K562 (cell line): ENCODE data around the gene FOXA3. TPM values are rescaled to one million over a fixed set of nuclear protein-coding genes. Genes with fewer than 3 reads are reported as not detected.

ENCODE experiments used
- ATAC-seq: fragments of 200-7000 bp; cut with Tn5 transposase; 3 replicates; pipeline ENCODE4 v1.9.1; 2020; ENCODE audit warnings: moderate library complexity
- BruUV-seq: library from RNA; stranded (reverse); fragments of 400-500 nt; replicated peaks from 2 replicates; lab custom pipeline; 2021; lab: Mats Ljungman, UMichigan
- CTCF ChIA-PET: fragments of 300-600 bp; formaldehyde crosslinking; extraction: SDS; loops from one replicate; lab custom pipeline; 2021; ENCODE audit warnings: low intra/inter-chr PET ratio; lab: Yijun Ruan, JAX
- POLR2A ChIA-PET: fragments of 300-600, 350-650 bp; sonication (Branson Sonifier 250); formaldehyde crosslinking; extraction: SDS; loops from one replicate; lab custom pipeline; 2021; ENCODE audit warnings: antibody characterized with exemption, inconsistent platforms; lab: Yijun Ruan, JAX
- DNase-seq, 4 experiments: peaks; one replicate each; pipeline versions ENCODE4 v3.0.0 to v3.0.0-alpha.2; 2011 to 2018; ENCODE audit warnings: low spot score in 3 of 4, mixed read lengths in 3 of 4; ENCODE audit errors: extremely low read depth in 1 of 4
- FAIRE-seq: peaks from 2 replicates; lab custom pipeline; 2011; peaks lifted over from hg19 to GRCh38; lab: Jason Lieb, UNC
- H2AFZ ChIP-seq: 2 replicates; pipeline ENCODE4 v1.6.0; 2011; ENCODE audit warnings: low read depth, low read length, control low read depth, inconsistent platforms
- H3K27ac ChIP-seq: fragments of 200-600 bp; 3 replicates; pipeline ENCODE4 v1.8.0; 2011; ENCODE audit warnings: low read depth, mild to moderate bottlenecking, control low read depth, inconsistent platforms, low read length, moderate library complexity, mixed read lengths; ENCODE audit errors: extremely low read depth
- H3K27me3 ChIP-seq, 2 experiments: fragments of 300-600 bp in 1 of 2; 2 replicates in 1 of 2; 3 replicates in 1 of 2; pipeline versions ENCODE4 v1.6.0 to v1.8.0; 2011; ENCODE audit warnings: inconsistent platforms in 2 of 2, low read length in 2 of 2, mild to moderate bottlenecking in 1 of 2, mixed read lengths in 1 of 2, moderate library complexity in 1 of 2; ENCODE audit not compliant: control insufficient read depth in 2 of 2, insufficient read depth in 2 of 2
- H3K36me3 ChIP-seq: fragments of 300-600 bp; 3 replicates; pipeline ENCODE4 v1.8.0; 2011; ENCODE audit warnings: mild to moderate bottlenecking, low read length, inconsistent platforms; ENCODE audit not compliant: control insufficient read depth, insufficient read depth
- H3K4me1 ChIP-seq, 2 experiments: fragments of 200-600 bp in 1 of 2; replicated peaks in 1 of 2; 2 replicates in 1 of 2; 3 replicates in 1 of 2; pipeline versions ENCODE4 v1.5.1 to v1.8.0; 2011; ENCODE audit warnings: inconsistent platforms in 2 of 2, low read length in 2 of 2, mild to moderate bottlenecking in 1 of 2, mixed read lengths in 1 of 2, moderate library complexity in 1 of 2; ENCODE audit not compliant: control insufficient read depth in 2 of 2, insufficient read depth in 2 of 2
- H3K4me2 ChIP-seq: 2 replicates; pipeline ENCODE4 v1.6.1; 2011; ENCODE audit warnings: low read length, control low read depth, inconsistent platforms, mixed read lengths; ENCODE audit not compliant: insufficient read depth
- H3K4me3 ChIP-seq: fragments of 200-600 bp; sonication (generic), shearing (Covaris generic); 2 replicates; pipeline ENCODE4 v1.5.1; 2016; ENCODE audit warnings: control low read depth, inconsistent platforms
- H3K79me2 ChIP-seq: fragments of 200-600 bp; 3 replicates; pipeline ENCODE4 v1.8.0; 2011; ENCODE audit warnings: low read length, inconsistent platforms; ENCODE audit not compliant: control insufficient read depth, insufficient read depth
- H3K9ac ChIP-seq, 2 experiments: 2 replicates each; pipeline versions ENCODE4 v1.6.0 to v1.6.1; 2011; ENCODE audit warnings: low read depth in 2 of 2, low read length in 2 of 2, control low read depth in 1 of 2, inconsistent platforms in 1 of 2, mild to moderate bottlenecking in 1 of 2, mixed read lengths in 1 of 2; ENCODE audit not compliant: insufficient read depth in 1 of 2
- H3K9me1 ChIP-seq: one replicate; pipeline ENCODE4 v1.6.0; 2011; ENCODE audit warnings: inconsistent platforms, mild to moderate bottlenecking, low read length, moderate library complexity; ENCODE audit not compliant: control insufficient read depth, insufficient read depth
- H3K9me3 ChIP-seq: replicated peaks from 2 replicates; pipeline ENCODE4 v1.5.1; 2011; ENCODE audit warnings: low read depth, low read length, inconsistent platforms; ENCODE audit not compliant: control insufficient read depth, insufficient read depth
- H4K20me1 ChIP-seq: replicated peaks from 2 replicates; pipeline ENCODE4 v1.6.1; 2011; ENCODE audit warnings: low read length, inconsistent platforms, mixed read lengths; ENCODE audit not compliant: control insufficient read depth, insufficient read depth
- ATF1 ChIP-seq, 2 experiments: fragments of 450-650 bp in 1 of 2; IDR thresholded peaks; 2 replicates each; pipeline ENCODE4 v1.6.1; 2016; ENCODE audit warnings: missing compliant biosample characterization in 1 of 2, missing genetic modification characterization in 1 of 2
- BACH1 ChIP-seq: fragments of 200-800 bp; sonication (Bioruptor generic); IDR thresholded peaks from 2 replicates; pipeline ENCODE4 v1.6.1; 2016; ENCODE audit warnings: missing genetic modification characterization, missing compliant biosample characterization
- EP300 ChIP-seq: IDR thresholded peaks from 2 replicates; pipeline ENCODE4 v1.6.1; 2012; ENCODE audit warnings: low read length, improper control_type of control experiment
- JUN ChIP-seq, 2 experiments: sonication (generic) in 1 of 2; formaldehyde crosslinking in 1 of 2; IDR thresholded peaks; 2 replicates each; pipeline versions ENCODE4 v1.6.1 to v1.8.0; 2012 to 2022; ENCODE audit warnings: borderline replicate concordance in 2 of 2, mild to moderate bottlenecking in 2 of 2, improper control_type of control experiment in 1 of 2, low read depth in 1 of 2, low read length in 1 of 2, missing genetic modification reagents in 1 of 2
- KLF16 ChIP-seq: IDR thresholded peaks from 2 replicates; pipeline ENCODE4 v1.6.1; 2016; ENCODE audit warnings: antibody characterized with exemption
- RAD21 ChIP-seq, 2 experiments: fragments of 250-450 bp in 1 of 2; fragments of 450-650 bp in 1 of 2; sonication (Bioruptor Pico) in 1 of 2; formaldehyde crosslinking in 1 of 2; IDR thresholded peaks in 1 of 2; conservative IDR thresholded peaks in 1 of 2; 2 replicates each; pipeline versions ENCODE4 v1.4.0 to v1.8.0; 2020 to 2022; ENCODE audit warnings: mild to moderate bottlenecking in 2 of 2, moderate library complexity in 1 of 2
- RFX7 ChIP-seq: fragments of 250-450 bp; sonication (Bioruptor Pico); IDR thresholded peaks from 2 replicates; pipeline ENCODE4 v1.5.1; 2021; ENCODE audit warnings: mild to moderate bottlenecking
- SMAD2 ChIP-seq: fragments of 150-350 bp; IDR thresholded peaks from 2 replicates; pipeline ENCODE4 v1.6.1; 2014; ENCODE audit warnings: low read depth, mild to moderate bottlenecking, low read length
- SNIP1 ChIP-seq: fragments of 450-650 bp; IDR thresholded peaks from 2 replicates; pipeline ENCODE4 v1.7.1; 2017; ENCODE audit warnings: low read depth, mild to moderate bottlenecking
- SPI1 ChIP-seq: IDR thresholded peaks from 2 replicates; pipeline ENCODE4 v1.6.1; 2011; ENCODE audit warnings: low read depth, low read length, control low read depth, borderline replicate concordance
- WGBS: fragments of 100-300 bp; shearing (Covaris generic); methylation state at CpG from one replicate; pipeline ENCODE4 v1.1.6; 2016; ENCODE audit warnings: low coverage, mixed read lengths; ENCODE audit not compliant: insufficient coverage; ENCODE audit errors: missing lambda C conversion rate; 5-methylcytosine and 5-hydroxymethylcytosine counted together
- in situ Hi-C: fragments of 300-500 bp; cut with MboI; formaldehyde crosslinking; loops from 4 replicates; pipeline ENCODE4 v1.15.0; 2018; ENCODE audit warnings: inconsistent platforms, mixed read lengths
- intact Hi-C: fragments of 100-400 bp; cut with micrococcal nuclease; formaldehyde crosslinking; loops from 2 replicates; pipeline ENCODE4 v1.14.2; 2022
- polyA plus RNA-seq, 8 experiments: library from polyadenylated mRNA; depleted of rRNA in 4 of 8; stranded (reverse) in 5 of 8; unstranded in 3 of 8; fragments of >200 nt; fragmentation: Nextera tagmentation in 2 of 8; fragmentation: Illumina TruSeq in 1 of 8; extraction: Ambion mirVana in 2 of 8; extraction: Trizol in 1 of 8; gene quantifications; 2 replicates each; pipeline versions ENCODE4 v1.2.1 to v1.2.3, GENCODE V29; 2011 to 2014; ENCODE audit warnings: inconsistent platforms in 1 of 8, missing spikeins in 1 of 8
- total RNA-seq, 7 experiments: library from RNA; depleted of rRNA in 6 of 7; stranded (reverse); fragments of >200 nt in 6 of 7; fragmentation: Illumina TruSeq in 2 of 7; extraction: Trizol in 2 of 7; gene quantifications; 2 replicates each; pipeline versions ENCODE4 v1.2.1 to v1.2.3, GENCODE V29; 2011 to 2021; ENCODE audit warnings: low replicate concordance in 1 of 7
- TF ChIP-seq, protein P1 (sequence below): sonication (generic); formaldehyde crosslinking; IDR thresholded peaks from 2 replicates; pipeline ENCODE4 v1.8.1; 2023; ENCODE audit warnings: mild to moderate bottlenecking, missing genetic modification reagents
- TF ChIP-seq, protein P2 (sequence below): fragments of 450-650 bp; formaldehyde crosslinking; IDR thresholded peaks from 2 replicates; pipeline ENCODE4 v1.4.0; 2022; ENCODE audit warnings: missing genetic modification characterization
- TF ChIP-seq, protein P3 (sequence below): fragments of 450-650 bp; formaldehyde crosslinking; IDR thresholded peaks from 2 replicates; pipeline ENCODE4 v1.4.0; 2022; ENCODE audit warnings: mild to moderate bottlenecking, moderate library complexity
- TF ChIP-seq, protein P4 (sequence below): fragments of 250-450 bp; sonication (Bioruptor Pico); IDR thresholded peaks from 2 replicates; pipeline ENCODE4 v1.5.0; 2021
- TF ChIP-seq, protein P5 (sequence below): fragments of 450-650 bp; IDR thresholded peaks from 2 replicates; pipeline ENCODE4 v1.6.1; 2016; ENCODE audit warnings: missing biosample characterization, missing genetic modification characterization

Gene FOXA3
- total and polyA plus RNA-seq, 9 of the 15 experiments (the other 6 are each of a cell fraction or from before 2014, with no cell fraction given), result 1.3 to 15.5 (median 4.7) TPM

DNA sequence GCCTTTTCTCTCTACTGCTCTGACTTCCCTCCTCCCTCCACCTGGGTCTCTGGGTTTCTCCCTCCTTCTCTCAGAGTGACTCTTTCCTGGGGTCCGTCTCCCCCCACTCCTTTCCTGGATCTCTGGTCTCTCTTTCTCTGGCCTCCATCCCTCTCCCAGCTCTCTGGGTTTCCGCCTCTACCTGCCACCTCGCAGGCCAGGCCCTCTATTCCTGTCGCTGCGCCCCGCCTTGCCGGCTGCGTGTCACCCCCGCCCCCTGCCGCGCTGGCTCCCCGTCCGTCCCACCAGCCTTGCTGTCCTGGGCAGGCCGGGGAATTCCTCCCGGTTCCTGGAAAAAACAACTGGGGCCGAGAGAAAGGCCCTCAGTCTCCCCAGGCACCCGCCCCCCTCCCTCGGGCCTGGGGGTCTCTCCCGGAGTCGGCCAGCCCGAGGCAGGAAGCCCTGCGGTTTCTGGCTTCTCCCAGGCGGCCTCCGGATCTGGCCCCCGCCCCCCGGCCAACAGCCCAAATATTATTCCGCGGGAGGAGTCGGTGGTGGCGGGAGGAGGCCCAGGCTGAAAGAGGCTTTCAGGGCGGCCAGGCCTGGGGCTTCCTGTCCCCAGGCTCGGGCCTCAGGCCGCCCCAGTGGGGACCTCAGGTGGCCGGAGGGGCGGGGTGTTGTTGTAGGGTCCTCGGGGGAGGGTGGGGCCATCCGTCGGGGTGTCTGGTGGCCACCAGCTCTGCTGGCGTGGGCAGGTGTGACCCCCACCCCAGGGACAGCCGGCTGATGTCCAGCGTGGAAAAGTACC, 12.5 kb downstream of the FOXA3 start:
- H3K4me3 ChIP-seq, result peak overlapping the region; percentile 37
- peak; percentile 73 to 80 (median 76) for DNase-seq
- H2AFZ ChIP-seq, result peak overlapping the region; percentile 89
- H3K36me3 ChIP-seq, result peaks cover 9% of the 10 kb centered on the region
- ChIA-PET POLR2A (interaction anchor here (0.7 to 1.1 kb wide), 2 partner anchors 9 to 11 kb away, joined by 4 to 5 read pairs; partner anchors contain the start of gene IRF2BP1), CTCF (interaction anchor here (0.7 kb wide), 1 partner anchor 201 kb away, joined by 4 read pairs; no protein-coding TSS in a partner anchor)
- H3K9me3 ChIP-seq, result no peaks in the 10 kb centered on the region
- peak overlapping the region; percentile 68 for H3K4me2 ChIP-seq
- H3K79me2 ChIP-seq, result peaks cover 3% of the 10 kb centered on the region; the same call in 1 of the 3 replicates
- no TSS peak for BruUV-seq
- no peaks in the 10 kb centered on the region for H3K9me1 ChIP-seq
- no peak for FAIRE-seq
- H3K4me1 ChIP-seq, result peaks cover 56 to 74% of the 10 kb centered on the region in 2 experiments
- in situ Hi-C loops, result no loop called here
- peak overlapping the region; percentile 90 for H3K27ac ChIP-seq
- intact Hi-C loops, result no loop called here
- ATAC-seq, result peak; percentile 72
- H3K27me3 ChIP-seq, result no peaks in the 10 kb centered on the region
- WGBS, result 4% methylated on average over 30 of the region's 41 CpGs
- peak overlapping the region; percentile 74 to 91 for H3K9ac ChIP-seq
- H4K20me1 ChIP-seq, result no peaks in the 10 kb centered on the region
- TF ChIP-seq BACH1, result no peak
- no peak for TF ChIP-seq SNIP1
- no peak for TF ChIP-seq KLF16
- TF ChIP-seq, protein P1, sequence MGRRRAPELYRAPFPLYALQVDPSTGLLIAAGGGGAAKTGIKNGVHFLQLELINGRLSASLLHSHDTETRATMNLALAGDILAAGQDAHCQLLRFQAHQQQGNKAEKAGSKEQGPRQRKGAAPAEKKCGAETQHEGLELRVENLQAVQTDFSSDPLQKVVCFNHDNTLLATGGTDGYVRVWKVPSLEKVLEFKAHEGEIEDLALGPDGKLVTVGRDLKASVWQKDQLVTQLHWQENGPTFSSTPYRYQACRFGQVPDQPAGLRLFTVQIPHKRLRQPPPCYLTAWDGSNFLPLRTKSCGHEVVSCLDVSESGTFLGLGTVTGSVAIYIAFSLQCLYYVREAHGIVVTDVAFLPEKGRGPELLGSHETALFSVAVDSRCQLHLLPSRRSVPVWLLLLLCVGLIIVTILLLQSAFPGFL (CRISPR knock-in tag), result no peak
- TF ChIP-seq RFX7, result no peak
- TF ChIP-seq, protein P2, sequence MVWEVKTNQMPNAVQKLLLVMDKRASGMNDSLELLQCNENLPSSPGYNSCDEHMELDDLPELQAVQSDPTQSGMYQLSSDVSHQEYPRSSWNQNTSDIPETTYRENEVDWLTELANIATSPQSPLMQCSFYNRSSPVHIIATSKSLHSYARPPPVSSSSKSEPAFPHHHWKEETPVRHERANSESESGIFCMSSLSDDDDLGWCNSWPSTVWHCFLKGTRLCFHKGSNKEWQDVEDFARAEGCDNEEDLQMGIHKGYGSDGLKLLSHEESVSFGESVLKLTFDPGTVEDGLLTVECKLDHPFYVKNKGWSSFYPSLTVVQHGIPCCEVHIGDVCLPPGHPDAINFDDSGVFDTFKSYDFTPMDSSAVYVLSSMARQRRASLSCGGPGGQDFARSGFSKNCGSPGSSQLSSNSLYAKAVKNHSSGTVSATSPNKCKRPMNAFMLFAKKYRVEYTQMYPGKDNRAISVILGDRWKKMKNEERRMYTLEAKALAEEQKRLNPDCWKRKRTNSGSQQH (CRISPR knock-in tag), result peak; percentile 85; the same call in 1 of the 2 replicates
- TF ChIP-seq SMAD2, result no peak
- TF ChIP-seq, protein P3, sequence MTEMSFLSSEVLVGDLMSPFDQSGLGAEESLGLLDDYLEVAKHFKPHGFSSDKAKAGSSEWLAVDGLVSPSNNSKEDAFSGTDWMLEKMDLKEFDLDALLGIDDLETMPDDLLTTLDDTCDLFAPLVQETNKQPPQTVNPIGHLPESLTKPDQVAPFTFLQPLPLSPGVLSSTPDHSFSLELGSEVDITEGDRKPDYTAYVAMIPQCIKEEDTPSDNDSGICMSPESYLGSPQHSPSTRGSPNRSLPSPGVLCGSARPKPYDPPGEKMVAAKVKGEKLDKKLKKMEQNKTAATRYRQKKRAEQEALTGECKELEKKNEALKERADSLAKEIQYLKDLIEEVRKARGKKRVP (CRISPR knock-in tag), result no peak
- TF ChIP-seq JUN (IDR thresholded peaks at IDR 0.05; ENCODE audit: borderline replicate concordance, low read depth, low read length), result 0 out of 2 replicates have a peak, but pooled peaks have one; percentile 9
- no peak for TF ChIP-seq JUN (CRISPR knock-in tag; IDR thresholded peaks at IDR 0.05; ENCODE audit: borderline replicate concordance)
- TF ChIP-seq, protein P4, sequence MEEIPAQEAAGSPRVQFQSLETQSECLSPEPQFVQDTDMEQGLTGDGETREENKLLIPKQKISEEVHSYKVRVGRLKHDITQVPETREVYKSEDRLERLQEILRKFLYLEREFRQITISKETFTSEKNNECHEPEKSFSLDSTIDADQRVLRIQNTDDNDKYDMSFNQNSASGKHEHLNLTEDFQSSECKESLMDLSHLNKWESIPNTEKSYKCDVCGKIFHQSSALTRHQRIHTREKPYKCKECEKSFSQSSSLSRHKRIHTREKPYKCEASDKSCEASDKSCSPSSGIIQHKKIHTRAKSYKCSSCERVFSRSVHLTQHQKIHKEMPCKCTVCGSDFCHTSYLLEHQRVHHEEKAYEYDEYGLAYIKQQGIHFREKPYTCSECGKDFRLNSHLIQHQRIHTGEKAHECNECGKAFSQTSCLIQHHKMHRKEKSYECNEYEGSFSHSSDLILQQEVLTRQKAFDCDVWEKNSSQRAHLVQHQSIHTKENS (CRISPR knock-in tag), result no peak
- no peak for TF ChIP-seq SPI1
- no peak for TF ChIP-seq RAD21 (CRISPR knock-in tag; conservative IDR thresholded peaks at IDR 0.05 in 1 of 2, IDR thresholded peaks at IDR 0.05 in 1 of 2)
- no peak for TF ChIP-seq ATF1 (CRISPR knock-in tag; IDR thresholded peaks at IDR 0.05)
- TF ChIP-seq ATF1 (tag; IDR thresholded peaks at IDR 0.05), result peak; percentile 66
- TF ChIP-seq, protein P5, sequence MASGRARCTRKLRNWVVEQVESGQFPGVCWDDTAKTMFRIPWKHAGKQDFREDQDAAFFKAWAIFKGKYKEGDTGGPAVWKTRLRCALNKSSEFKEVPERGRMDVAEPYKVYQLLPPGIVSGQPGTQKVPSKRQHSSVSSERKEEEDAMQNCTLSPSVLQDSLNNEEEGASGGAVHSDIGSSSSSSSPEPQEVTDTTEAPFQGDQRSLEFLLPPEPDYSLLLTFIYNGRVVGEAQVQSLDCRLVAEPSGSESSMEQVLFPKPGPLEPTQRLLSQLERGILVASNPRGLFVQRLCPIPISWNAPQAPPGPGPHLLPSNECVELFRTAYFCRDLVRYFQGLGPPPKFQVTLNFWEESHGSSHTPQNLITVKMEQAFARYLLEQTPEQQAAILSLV (tag), result no peak
- no peak for TF ChIP-seq EP300
